CD4-positive, alpha-beta T cell treated with Interferon alpha-2 for 1 hour (primary cell): ENCODE measurements around the gene TVP23A.
"Not testable (repeated sequence)": the region's sequence is repeated elsewhere in the genome, so short reads cannot be mapped to it uniquely, and the experiment has no call there.

Experiments used
- DNase-seq, 2 donors: peaks; one replicate each; pipeline ENCODE4 v3.0.0-alpha.2; 2020 to 2022

Gene TVP23A

GRCh38 chr16:10744370-10745030 lies 74.1 kb downstream of the TVP23A start:
- DNase-seq, result no peak

GRCh38 chr16:10743610-10744369 lies 74.8 kb downstream of the TVP23A start, which contains the start of gene NUBP1:
Gene NUBP1 (plus strand): TSS chr16:10743842. CDS start chr16:10743864, 22 bp downstream.
- DNase-seq, result peak; percentile 99

GRCh38 chr16:10743227-10743609 lies 75.4 kb downstream of the TVP23A start:
- no peak for DNase-seq

GRCh38 chr16:10741844-10742243 lies 76.8 kb downstream of the TVP23A start:
- DNase-seq, result no peak

- DNase-seq, result not testable (repeated sequence)
Measured at GRCh38 chr16:10741249-10741648, 77.3 kb downstream of the TVP23A start.

GRCh38 chr16:10740845-10741208 lies 77.8 kb downstream of the TVP23A start:
- no peak for DNase-seq

GRCh38 chr16:10740000-10740844 lies 78.4 kb downstream of the TVP23A start:
- DNase-seq, result no peak

GRCh38 chr16:10738231-10739077 lies 80.1 kb downstream of the TVP23A start:
- DNase-seq, result peak; percentile 43 to 54

- peak; percentile 76 to 86 for DNase-seq
Measured at GRCh38 chr16:10737068-10737625, 81.4 kb downstream of the TVP23A start.

GRCh38 chr16:10731790-10732189 lies 86.8 kb downstream of the TVP23A start:
- no peak for DNase-seq

- DNase-seq, result no peak
Measured at GRCh38 chr16:10729104-10730048, 89.2 kb downstream of the TVP23A start.

GRCh38 chr16:10728003-10728887 lies 90.3 kb downstream of the TVP23A start:
- no peak for DNase-seq
